ENCODE measurements around the gene HOXD9.

- TF ChIP-seq, protein P1, sequence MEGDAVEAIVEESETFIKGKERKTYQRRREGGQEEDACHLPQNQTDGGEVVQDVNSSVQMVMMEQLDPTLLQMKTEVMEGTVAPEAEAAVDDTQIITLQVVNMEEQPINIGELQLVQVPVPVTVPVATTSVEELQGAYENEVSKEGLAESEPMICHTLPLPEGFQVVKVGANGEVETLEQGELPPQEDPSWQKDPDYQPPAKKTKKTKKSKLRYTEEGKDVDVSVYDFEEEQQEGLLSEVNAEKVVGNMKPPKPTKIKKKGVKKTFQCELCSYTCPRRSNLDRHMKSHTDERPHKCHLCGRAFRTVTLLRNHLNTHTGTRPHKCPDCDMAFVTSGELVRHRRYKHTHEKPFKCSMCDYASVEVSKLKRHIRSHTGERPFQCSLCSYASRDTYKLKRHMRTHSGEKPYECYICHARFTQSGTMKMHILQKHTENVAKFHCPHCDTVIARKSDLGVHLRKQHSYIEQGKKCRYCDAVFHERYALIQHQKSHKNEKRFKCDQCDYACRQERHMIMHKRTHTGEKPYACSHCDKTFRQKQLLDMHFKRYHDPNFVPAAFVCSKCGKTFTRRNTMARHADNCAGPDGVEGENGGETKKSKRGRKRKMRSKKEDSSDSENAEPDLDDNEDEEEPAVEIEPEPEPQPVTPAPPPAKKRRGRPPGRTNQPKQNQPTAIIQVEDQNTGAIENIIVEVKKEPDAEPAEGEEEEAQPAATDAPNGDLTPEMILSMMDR (IDR thresholded peaks at IDR 0.05) = no peak
- TF ChIP-seq EZH2phosphoT487 (IDR thresholded peaks at IDR 0.05) = peak; percentile 87
Observed at GRCh38 chr2:176123411-176124109, 1.0 kb downstream of the HOXD9 start.

Measured in neural progenitor cell (in vitro differentiated cells).